ENCODE measurements around the gene LPCAT2. TPM values are rescaled to one million over a fixed set of nuclear protein-coding genes. Genes with fewer than 3 reads are reported as not detected.

The LPCAT2 gene
- total RNA-seq, 4 donors from 2014 or later = 12.1 to 19.7 (median 18.1) TPM

DNA sequence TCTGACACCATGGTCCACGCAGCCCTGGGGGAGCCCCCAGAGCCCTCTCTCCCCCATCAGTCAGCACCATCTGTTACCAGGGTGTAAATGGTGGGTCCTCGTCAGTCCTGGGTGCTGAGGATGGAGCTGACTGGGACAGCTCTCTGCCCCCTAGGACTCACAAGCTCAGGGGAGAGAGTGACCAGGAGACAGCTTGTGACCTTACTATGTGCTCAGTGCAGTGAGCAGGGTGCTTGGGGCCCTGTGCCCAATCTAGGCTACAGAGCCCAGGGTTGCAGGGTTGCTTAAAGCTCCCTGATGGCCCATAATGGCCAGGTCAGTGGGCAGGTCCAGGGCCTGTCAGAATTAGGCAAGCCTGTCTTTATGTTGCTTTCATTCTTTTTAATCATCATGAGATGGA lies 18.6 kb upstream of the LPCAT2 start:
- Histone ChIP-seq H3K36me3 (peaks cover 22% of the 10 kb centered on the region), H3K4me3 (no peak overlapping the region), H3K27ac (peak overlapping the region; percentile 8), H3K4me1 (peaks cover 37% of the 10 kb centered on the region), H3K9me3 (no peaks in the 10 kb centered on the region), H3K27me3 (no peaks in the 10 kb centered on the region)
- DNase-seq (ENCODE audit: low spot score in 2 of 2) = peak in 1 of 2 donors; percentile 47
- TF ChIP-seq, protein P1, sequence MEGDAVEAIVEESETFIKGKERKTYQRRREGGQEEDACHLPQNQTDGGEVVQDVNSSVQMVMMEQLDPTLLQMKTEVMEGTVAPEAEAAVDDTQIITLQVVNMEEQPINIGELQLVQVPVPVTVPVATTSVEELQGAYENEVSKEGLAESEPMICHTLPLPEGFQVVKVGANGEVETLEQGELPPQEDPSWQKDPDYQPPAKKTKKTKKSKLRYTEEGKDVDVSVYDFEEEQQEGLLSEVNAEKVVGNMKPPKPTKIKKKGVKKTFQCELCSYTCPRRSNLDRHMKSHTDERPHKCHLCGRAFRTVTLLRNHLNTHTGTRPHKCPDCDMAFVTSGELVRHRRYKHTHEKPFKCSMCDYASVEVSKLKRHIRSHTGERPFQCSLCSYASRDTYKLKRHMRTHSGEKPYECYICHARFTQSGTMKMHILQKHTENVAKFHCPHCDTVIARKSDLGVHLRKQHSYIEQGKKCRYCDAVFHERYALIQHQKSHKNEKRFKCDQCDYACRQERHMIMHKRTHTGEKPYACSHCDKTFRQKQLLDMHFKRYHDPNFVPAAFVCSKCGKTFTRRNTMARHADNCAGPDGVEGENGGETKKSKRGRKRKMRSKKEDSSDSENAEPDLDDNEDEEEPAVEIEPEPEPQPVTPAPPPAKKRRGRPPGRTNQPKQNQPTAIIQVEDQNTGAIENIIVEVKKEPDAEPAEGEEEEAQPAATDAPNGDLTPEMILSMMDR (IDR thresholded peaks at IDR 0.05) = no peak
- TF ChIP-seq POLR2AphosphoS5 (IDR thresholded peaks at IDR 0.05) (no peak), EP300 (IDR thresholded peaks at IDR 0.05) (no peak), POLR2A (IDR thresholded peaks at IDR 0.05) (no peak)
- 100% methylated on average over 2 of the region's 2 CpGs for whole genome bisulfite sequencing

DNA sequence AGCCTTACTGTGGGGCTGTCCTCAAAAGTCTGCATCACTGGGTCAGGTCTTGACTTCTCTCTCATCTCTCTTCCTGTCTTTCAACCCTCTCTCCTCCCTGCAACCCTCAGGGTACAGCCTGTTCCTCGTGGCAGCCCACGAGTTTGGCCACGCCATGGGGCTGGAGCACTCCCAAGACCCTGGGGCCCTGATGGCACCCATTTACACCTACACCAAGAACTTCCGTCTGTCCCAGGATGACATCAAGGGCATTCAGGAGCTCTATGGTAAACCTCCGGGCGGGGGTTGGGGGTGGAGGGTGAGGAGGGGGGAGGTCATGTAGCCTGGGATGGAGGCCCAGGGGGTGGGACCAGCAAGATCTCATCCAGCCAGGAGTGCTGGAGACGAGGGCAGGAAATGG lies 17.2 kb upstream of the LPCAT2 start:
- 33% methylated on average over 7 of the region's 7 CpGs for WGBS
- peak in 1 of 2 donors; percentile 57 for DNase-seq (ENCODE audit: low spot score in 2 of 2)
- Histone ChIP-seq H3K9me3 (no peaks in the 10 kb centered on the region), H3K27me3 (no peaks in the 10 kb centered on the region), H3K36me3 (peaks cover 16% of the 10 kb centered on the region), H3K4me3 (no peak overlapping the region), H3K27ac (peak overlapping the region; percentile 38), H3K4me1 (peaks cover 50% of the 10 kb centered on the region)
- TF ChIP-seq POLR2A (IDR thresholded peaks at IDR 0.05) (no peak), EP300 (IDR thresholded peaks at IDR 0.05) (no peak), POLR2AphosphoS5 (IDR thresholded peaks at IDR 0.05) (peak in 1 of 3 donors; percentile 26)
- TF ChIP-seq, protein P1 (IDR thresholded peaks at IDR 0.05) = no peak

DNA sequence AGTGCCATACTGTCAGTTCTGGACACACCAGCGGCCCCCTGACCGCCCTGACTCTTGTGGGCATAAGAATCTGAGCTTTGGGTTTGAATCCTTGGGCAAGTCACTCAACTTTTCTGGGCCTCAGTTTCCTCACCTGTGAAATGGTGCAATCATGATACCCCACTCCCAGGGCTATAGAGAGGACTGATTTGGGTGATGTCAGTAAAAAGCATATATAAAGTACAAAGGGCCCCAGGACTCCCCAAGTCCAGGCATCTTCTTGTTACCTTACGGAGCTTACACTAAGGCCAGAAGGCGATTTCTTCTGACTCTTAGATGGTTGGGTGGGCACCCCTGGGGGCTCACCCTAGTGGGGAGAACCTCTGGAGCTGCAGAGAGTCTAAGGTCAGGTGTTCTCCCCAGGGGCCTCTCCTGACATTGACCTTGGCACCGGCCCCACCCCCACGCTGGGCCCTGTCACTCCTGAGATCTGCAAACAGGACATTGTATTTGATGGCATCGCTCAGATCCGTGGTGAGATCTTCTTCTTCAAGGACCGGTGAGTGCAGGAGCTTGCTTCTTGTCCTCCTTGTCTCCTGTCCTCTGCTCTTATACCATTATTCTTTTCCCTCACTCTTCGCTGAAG lies 16.0 kb upstream of the LPCAT2 start:
- Histone ChIP-seq H3K27me3 (no peaks in the 10 kb centered on the region), H3K9me3 (no peaks in the 10 kb centered on the region), H3K36me3 (peaks cover 18% of the 10 kb centered on the region), H3K4me1 (peaks cover 55% of the 10 kb centered on the region), H3K27ac (no peak overlapping the region), H3K4me3 (no peak overlapping the region)
- DNase-seq (ENCODE audit: low spot score in 2 of 2) = peak in 1 of 2 donors; percentile 56
- TF ChIP-seq POLR2AphosphoS5 (IDR thresholded peaks at IDR 0.05) = no peak
- TF ChIP-seq, protein P1 (IDR thresholded peaks at IDR 0.05) = no peak
- no peak for TF ChIP-seq POLR2A (IDR thresholded peaks at IDR 0.05)
- no peak for TF ChIP-seq EP300 (IDR thresholded peaks at IDR 0.05)
- 88% methylated on average over 8 of the region's 10 CpGs for WGBS

DNA sequence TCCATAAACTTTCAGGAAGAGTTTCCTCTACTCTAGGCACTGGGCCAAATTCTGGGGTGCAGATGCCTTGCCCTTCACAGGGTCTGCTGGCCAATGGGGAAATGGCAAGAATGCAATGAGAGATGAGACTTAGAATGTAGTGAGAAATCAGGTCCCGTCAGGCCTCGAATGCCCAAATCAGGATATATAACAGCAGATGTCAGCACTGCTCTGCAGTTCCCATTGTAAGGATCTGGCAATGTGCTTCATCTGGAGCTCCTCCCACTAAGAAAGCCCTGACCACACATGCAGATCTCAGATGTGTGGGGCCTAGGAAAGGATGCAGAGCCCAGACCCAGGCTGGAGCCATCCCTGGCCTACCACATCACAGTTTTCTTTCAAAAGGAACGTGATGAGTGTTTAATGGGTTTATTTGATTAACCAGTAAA lies 13.9 kb upstream of the LPCAT2 start:
- Histone ChIP-seq H3K4me3 (no peak overlapping the region), H3K27ac (no peak overlapping the region), H3K4me1 (peaks cover 70% of the 10 kb centered on the region), H3K27me3 (no peaks in the 10 kb centered on the region), H3K36me3 (peaks cover 18% of the 10 kb centered on the region), H3K9me3 (no peaks in the 10 kb centered on the region)
- peak; percentile 66 to 78 for DNase-seq (ENCODE audit: low spot score in 2 of 2)
- WGBS = 10% methylated on average over 3 of the region's 3 CpGs
- TF ChIP-seq EP300 (IDR thresholded peaks at IDR 0.05) (no peak), POLR2A (IDR thresholded peaks at IDR 0.05) (no peak), POLR2AphosphoS5 (IDR thresholded peaks at IDR 0.05) (no peak)
- TF ChIP-seq, protein P1 (IDR thresholded peaks at IDR 0.05) = no peak

DNA sequence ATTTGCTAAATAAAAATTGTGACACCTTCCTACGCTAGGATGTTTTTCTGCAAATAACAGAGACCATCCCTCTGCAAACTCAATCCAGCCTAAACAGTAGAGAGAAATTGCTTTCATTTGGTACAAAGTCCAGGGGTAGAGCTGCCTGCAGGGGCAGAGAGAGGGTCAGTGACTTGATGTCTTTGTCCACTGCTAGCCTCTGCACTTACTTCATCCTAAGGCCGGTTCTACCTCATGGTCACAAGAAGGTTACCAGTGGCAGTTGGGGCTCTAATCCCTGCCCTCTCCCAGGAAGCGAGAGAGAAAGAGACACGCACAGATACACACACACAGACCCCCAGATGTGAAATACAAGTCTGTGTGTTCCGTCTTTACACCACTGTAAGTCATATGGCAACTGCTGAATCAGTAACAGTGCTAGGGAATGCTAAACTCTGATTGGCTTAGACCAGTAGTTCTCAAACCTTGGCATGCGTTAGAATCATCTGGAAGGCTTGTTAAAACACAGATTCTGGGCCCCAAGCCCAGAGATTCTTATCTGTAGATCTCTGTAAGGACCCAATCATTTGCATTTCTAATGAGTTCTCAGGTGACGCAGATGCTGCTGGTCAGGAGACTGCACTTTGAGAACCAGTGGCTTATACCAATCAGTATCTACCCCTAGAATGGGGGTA lies 13.1 kb upstream of the LPCAT2 start:
- Histone ChIP-seq H3K27me3 (no peaks in the 10 kb centered on the region), H3K9me3 (no peaks in the 10 kb centered on the region), H3K4me3 (no peak overlapping the region), H3K27ac (peak overlapping the region; percentile 24), H3K36me3 (peaks cover 12% of the 10 kb centered on the region), H3K4me1 (peaks cover 71% of the 10 kb centered on the region)
- TF ChIP-seq POLR2AphosphoS5 (IDR thresholded peaks at IDR 0.05) = no peak
- TF ChIP-seq EP300 (IDR thresholded peaks at IDR 0.05) = no peak
- TF ChIP-seq POLR2A (IDR thresholded peaks at IDR 0.05) = no peak
- TF ChIP-seq, protein P1 (IDR thresholded peaks at IDR 0.05) = no peak
- 55% methylated on average over 7 of the region's 7 CpGs for WGBS
- DNase-seq (ENCODE audit: low spot score in 2 of 2) = peak in 1 of 2 donors; percentile 35
